LHCN-M2 (cell line): ENCODE results near the gene LRMDA. TPM values are rescaled to one million over a fixed set of nuclear protein-coding genes. Genes with fewer than 3 reads are reported as not detected.
A peak's percentile ranks its signal among the peaks of the same experiment; 100 is the strongest.

ENCODE experiments used
- DNase-seq: peaks from one replicate; pipeline ENCODE4 v3.0.0-alpha.2; 2012; ENCODE audit warnings: low read depth
- total RNA-seq: library from RNA; depleted of rRNA; stranded (reverse); fragments of >200 nt; gene quantifications from 2 replicates; pipeline ENCODE4 v1.2.3, GENCODE V29; 2014

Gene LRMDA
- total RNA-seq, 1 experiment from 2014 or later, result not detected

- no peak for DNase-seq
Measured at GRCh38 chr10:75640803-75641202, 209.4 kb downstream of the LRMDA start.

DNA sequence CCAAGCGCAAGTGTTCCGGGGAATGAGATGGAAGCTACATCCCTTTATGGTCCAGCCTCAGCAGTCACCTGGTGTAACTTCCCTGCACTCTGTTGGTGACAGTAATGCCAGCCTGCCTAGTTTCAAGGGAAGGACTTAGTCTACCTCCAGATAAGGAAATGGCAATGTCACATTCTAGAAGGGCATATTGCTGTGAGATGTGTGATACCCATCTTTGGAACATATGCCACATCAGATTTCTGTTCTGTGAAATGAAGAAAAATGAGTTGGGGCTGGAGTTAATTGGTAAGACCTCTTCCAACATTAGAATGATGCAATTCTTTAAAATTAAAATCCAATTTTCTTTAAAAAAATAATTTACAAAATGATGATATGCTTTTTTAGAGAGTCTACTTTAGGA, 212.0 kb downstream of the LRMDA start:
- no peak for DNase-seq

- DNase-seq, result no peak
Measured at GRCh38 chr10:75643944-75644692, 212.7 kb downstream of the LRMDA start.

DNA sequence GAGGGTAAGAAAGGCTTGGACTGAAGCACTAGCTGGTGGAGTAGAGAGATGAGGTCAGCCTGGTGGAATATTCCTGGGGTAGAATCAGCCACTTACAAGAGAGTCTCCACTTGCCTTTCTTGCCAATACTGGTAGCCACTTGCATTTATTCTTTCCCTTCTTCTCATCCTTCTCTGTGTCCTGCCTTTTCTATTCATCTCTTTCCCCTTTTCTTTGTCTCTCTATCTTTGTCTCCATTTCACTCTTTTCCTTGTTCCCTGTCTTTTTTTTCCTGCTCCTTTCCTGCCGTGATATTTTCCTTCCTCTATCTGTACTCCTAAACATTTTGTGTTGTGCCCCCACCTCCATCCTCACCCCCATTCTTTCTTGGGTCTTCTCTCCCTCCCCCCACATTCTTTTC, 214.3 kb downstream of the LRMDA start:
- DNase-seq, result no peak

DNA sequence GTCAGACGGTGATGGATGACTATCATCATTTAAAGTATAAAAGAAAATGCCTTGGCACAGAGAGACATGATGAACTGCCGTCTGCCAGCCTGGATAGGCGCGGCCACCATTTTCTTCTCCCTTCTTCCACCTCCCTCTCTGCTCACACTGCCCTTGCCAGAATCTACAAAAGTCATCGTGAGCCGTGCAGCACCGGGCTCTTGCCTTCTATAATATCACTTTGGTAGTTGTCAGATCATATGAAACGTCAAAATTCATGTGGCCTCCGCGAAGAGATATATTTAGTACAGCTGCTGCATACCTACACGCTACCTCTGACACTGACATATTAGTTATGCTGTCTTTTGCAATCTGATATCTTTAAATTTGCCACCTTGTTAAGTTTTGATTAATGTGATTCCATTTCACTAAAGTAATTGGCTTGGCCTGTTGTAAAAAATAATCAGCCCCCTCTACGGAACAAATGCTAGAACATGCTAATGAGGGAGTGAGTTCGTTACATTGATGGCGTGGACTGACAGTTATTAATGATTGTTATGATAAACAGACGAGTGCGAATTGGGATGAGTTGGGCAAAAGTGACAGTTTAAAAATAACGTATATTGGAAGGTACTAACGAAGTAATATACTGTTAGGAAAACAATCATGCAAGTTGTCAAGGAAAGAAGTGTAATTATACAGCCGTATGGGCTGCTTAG, 214.9 kb downstream of the LRMDA start:
- no peak for DNase-seq

GRCh38 chr10:75646916-75647315, 215.5 kb downstream of the LRMDA start:
- DNase-seq, result no peak

DNA sequence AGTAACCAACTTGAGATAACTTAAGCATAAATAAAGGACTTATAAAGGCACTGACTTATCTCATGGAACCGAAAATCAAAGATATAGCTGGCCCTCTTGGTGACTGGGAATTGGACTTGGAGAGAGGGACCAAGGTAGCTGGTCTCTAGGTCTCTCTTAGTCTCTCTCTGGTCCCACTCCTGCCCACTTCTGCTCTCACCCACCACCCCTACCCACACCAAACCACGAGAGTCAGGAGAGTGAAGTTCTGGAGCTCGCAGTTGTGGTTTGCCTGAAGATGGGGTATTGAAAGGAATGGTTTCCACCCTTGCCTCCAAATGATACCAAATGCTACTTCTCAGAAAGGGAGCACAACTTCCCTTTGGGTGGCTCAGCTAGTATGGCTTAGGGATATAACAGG, 216.3 kb downstream of the LRMDA start:
- DNase-seq, result no peak

GRCh38 chr10:75648351-75648750, 216.9 kb downstream of the LRMDA start:
- DNase-seq, result no peak

DNA sequence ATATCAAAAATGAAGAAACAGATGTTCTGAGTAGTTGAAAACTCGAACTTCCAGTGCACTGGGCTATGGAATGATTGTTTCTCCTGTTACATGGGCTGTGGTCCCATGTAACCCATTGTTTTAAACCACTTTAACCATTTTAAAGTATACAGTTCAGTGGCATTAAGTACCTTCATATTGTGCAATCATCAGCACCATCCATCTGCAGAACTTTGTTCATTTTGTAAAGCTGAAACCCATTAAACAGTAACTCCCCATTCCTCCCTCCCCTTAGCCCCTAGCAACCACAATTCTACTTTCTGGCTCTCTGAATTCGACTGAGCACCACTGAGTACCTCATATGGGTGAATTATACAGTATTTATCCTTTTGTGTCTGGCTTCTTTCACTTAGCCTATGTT, 217.4 kb downstream of the LRMDA start:
- DNase-seq, result no peak

- no peak for DNase-seq
Measured at GRCh38 chr10:75649466-75649865, 218.0 kb downstream of the LRMDA start.

- DNase-seq, result no peak
Measured at GRCh38 chr10:75650648-75651047, 219.2 kb downstream of the LRMDA start.

GRCh38 chr10:75651417-75651816, 220.0 kb downstream of the LRMDA start:
- peak; percentile 2 for DNase-seq

DNA sequence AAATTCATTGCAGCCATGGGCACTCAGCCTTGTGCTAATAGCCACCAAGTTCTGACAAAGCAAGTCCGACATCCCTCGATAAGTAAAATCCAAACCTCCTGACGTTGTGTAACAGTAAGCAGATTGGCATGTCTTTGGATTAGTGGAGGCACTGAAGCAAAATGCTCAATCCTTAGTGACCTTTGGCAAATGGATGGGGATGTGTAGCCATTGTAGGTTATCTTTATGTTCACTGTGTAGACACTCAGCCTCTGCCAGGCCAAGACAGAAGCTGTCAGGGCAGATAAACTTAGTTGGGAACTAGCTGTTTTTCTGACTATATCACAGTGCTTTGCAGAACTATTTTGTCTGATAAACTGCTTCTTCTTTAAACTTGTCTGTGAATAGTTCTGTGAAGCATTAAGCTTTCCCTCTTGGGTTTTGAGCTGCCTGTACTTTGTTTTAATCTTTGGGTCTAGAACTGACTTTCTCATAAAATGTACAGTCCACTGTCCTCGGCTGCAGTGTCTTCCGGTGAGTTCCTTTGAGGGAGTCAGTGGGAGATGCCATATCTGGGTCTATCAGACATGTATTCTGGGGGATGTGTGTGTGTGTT, 220.8 kb downstream of the LRMDA start:
- no peak for DNase-seq

DNA sequence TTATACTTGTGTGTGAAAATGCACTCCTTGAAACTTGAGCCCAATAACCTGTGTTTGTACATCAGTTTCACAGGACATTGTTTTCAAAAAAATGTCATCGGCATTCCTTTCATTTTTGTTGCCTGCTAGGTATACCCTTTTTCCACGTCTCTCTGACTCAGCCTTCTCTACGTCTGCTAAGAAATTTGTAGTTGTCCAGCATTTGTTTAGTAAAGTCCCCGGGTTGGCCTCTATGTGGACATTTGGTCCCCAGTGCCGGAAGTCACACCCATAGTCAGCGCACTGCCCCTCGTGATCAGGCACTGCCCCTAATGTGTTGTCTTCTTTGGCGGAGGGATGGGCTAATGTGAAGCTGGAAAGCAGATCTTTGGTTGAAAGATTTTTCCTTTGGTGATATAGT, 222.3 kb downstream of the LRMDA start:
- no peak for DNase-seq

DNA sequence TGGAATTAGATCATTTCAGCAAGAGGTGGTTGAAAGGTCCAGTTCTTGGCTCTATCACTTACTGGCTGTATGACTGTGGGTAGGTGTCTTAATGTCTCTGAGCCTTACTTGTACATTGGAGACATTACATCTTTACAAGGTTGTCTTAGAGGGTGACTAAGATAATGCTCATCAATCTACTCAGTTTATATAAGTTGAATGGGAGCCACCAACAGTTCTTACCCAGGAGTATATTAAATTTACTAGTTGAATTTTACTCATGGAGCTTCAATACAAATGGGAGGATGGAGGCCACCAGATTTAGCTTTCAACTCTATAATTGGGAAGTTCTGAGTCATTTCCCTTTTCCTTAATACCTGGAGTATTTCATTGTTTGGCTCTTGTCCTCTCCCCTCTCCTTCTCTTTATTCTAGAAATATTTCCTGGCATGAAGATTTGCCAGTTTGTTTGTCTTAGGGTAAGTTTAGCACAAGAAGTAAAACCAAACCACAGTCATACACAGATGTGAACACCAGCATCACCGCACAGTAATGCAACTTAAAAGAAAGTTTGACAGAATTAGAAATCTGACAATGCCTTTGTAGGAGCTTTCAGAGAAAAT, 222.8 kb downstream of the LRMDA start:
- no peak for DNase-seq

GRCh38 chr10:75654772-75655171, 223.3 kb downstream of the LRMDA start:
- no peak for DNase-seq

DNA sequence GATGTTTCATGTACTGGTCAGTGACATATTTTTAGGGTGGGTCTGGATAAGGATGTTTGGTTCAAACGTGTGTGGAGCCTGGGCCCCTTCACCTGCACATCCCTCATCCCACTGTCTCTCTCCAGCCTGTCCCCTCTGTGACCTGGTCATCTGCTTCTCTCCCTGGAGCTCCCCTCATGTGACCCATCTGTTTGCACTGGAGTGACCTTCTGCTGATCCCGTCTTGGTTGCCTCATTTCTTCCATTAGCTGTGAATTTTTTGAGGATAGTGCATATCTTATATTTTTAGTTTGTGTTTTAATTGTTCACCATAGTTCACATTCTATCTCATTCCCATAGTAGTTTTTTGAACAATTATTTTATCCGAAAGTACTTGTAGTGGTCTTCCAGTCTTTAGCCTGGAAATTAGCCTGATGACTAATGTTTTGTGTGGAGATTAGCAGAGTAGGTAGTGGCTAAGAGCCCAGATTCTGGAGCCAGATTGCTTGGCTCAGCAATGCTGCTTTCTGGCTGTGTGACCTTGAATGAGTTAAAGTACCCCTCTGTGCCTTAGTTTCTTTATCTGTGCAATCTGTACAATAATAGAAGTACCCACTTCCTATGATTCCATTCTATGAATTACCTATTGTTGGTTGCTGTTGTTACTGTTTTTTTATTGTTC, 224.5 kb downstream of the LRMDA start:
- no peak for DNase-seq

- no peak for DNase-seq
Measured at GRCh38 chr10:75657351-75657750, 225.9 kb downstream of the LRMDA start.

DNA sequence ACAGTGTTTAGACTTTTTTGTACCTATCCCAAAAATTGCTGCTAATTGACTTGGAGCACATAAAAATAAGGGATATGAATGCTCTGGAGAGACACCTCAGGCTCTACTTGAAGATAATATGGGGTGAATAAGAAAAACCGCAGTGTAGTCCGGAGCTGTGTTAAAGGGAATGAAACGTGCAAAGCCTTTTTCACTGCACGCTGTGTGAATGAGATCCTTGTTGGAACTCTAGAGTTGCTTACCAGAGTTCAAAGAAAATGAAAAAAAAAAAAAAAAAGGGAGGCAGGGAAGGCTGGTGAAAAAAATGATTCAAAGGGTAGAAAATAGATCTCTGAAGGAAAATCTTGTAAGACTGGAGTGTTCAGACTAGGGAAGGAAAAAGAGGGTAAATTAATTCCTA, 226.6 kb downstream of the LRMDA start:
- DNase-seq, result no peak

GRCh38 chr10:75658496-75658895, 227.1 kb downstream of the LRMDA start:
- no peak for DNase-seq

- no peak for DNase-seq
Measured at GRCh38 chr10:75658915-75659314, 227.5 kb downstream of the LRMDA start.

- DNase-seq, result no peak
Measured at GRCh38 chr10:75660823-75661222, 229.4 kb downstream of the LRMDA start.
